Gastrocnemius medialis (tissue), 4 donors: Measurements from ENCODE around the gene BBS1.

ENCODE experiments used
- CTCF ChIP-seq, 5 experiments: fragments of 450-650 bp in 3 of 5; fragments of 200-600 bp in 2 of 5; sonication (generic) in 2 of 5; IDR thresholded peaks in 4 of 5; conservative IDR thresholded peaks in 1 of 5; 1 replicate in 4 of 5; 2 replicates in 1 of 5; pipeline ENCODE4 v1.5.1; 2016 to 2019; ENCODE audit warnings: antibody characterized with exemption in 5 of 5, mild to moderate bottlenecking in 3 of 5, moderate library complexity in 3 of 5
- POLR2A ChIP-seq, 2 donors: fragments of 450-650 bp; IDR thresholded peaks; one replicate each; pipeline ENCODE4 v1.6.1; 2017; ENCODE audit warnings: antibody characterized with exemption in 2 of 2, mild to moderate bottlenecking in 2 of 2, moderate library complexity in 2 of 2

- TF ChIP-seq CTCF (IDR thresholded peaks at IDR 0.05 in 4 of 5, conservative IDR thresholded peaks at IDR 0.05 in 1 of 5) (peak in 4 of 5 experiments; percentile 44 to 67 (median 54)), POLR2A (IDR thresholded peaks at IDR 0.05) (no peak)
These were observed 43.3 kb upstream of the BBS1 start for GRCh38 chr11:66467034-66467659.
